ENCODE results near the gene LRP2.

DNA sequence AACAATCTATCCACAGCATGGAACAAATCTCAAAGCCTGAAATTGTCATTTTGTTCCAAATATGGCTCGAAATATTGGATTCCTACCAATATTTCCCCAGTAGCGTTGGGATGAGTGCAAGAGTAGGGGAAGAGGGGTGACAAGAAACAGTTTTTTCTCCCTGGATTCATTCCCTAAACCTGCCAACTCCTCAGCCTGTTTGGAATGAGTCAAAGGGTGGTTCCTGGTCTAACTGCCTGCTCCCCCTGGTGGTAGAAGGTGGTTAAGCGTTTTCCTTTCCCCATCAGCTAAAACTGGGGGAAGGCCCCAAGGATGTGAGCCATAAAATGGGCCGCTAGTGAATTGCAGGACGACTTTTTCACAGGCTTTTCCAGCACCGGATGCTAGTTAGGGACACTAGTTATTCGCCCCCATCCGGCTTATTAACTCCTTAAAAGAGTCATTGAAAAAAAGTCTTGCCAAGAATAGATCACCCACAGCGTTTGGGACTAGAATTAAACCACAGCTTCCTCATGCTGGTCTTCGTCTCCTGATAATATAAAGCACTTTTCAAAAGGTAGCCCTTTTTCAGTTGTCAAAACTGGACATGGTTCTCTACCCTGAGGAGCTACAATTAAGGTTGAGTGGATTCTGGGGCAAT is 220.5 kb downstream of the LRP2 start:
- TF ChIP-seq CTCF (IDR thresholded peaks at IDR 0.05) (peak; percentile 79), GABPA (IDR thresholded peaks at IDR 0.05; ENCODE audit: low read depth) (no peak), ELF1 (IDR thresholded peaks at IDR 0.05) (no peak), SMC3 (IDR thresholded peaks at IDR 0.05; ENCODE audit: low read depth, low read length) (peak; percentile 73), MXI1 (IDR thresholded peaks at IDR 0.05; ENCODE audit: low read depth, low read length) (no peak), IRF3 (IDR thresholded peaks at IDR 0.05; ENCODE audit: low read depth, low read length) (no peak), MEF2A (IDR thresholded peaks at IDR 0.05; ENCODE audit: borderline replicate concordance, low read depth) (no peak)
- TF ChIP-seq, protein P1, sequence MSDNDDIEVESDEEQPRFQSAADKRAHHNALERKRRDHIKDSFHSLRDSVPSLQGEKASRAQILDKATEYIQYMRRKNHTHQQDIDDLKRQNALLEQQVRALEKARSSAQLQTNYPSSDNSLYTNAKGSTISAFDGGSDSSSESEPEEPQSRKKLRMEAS (IDR thresholded peaks at IDR 0.05; ENCODE audit: low read depth), result no peak
